Mesenteric fat pad (tissue), 1 donor: ENCODE results near the gene ANKRD44. TPM values are rescaled to one million over a fixed set of nuclear protein-coding genes. Genes with fewer than 3 reads are reported as not detected.

Experiments
- DNase-seq: peaks from one replicate; pipeline ENCODE4 v3.0.0-alpha.2; 2020; ENCODE audit warnings: low spot score
- total RNA-seq: library from RNA; stranded (reverse); fragmentation: NEBNext Ultra II Directional; extraction: Animal tissue kit (Norgen Biotek cat#: 25700); gene quantifications from one replicate; pipeline ENCODE4 v1.2.1, GENCODE V29; 2021
- donor health status: DM: yes; HTN: yes; CAD: no.

Gene ANKRD44
- total RNA-seq, 1 donor from 2014 or later = 26.0 TPM

GRCh38 chr2:197152451-197153228 lies 157.9 kb downstream of the ANKRD44 start:
- no peak for DNase-seq

DNA sequence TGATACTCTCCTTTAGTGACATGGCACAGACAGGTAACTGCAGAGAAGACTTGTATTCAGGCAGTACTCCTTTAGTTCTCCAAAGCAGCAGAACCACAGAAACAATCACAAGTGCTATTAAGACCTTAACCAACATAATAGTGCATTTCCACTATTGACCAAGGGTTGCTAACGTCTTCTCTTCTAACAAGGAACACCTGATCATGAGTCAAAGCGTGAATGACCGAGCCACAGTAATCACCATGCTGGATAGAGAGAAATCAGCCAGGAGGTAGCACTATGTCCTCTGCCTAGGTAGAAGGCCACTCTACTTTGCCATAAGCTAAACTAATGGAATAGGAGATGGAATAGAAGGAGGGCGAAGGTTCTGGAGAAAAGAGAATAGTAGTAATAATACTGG lies 161.0 kb downstream of the ANKRD44 start:
- DNase-seq = no peak

GRCh38 chr2:197148401-197148800 lies 162.2 kb downstream of the ANKRD44 start:
- DNase-seq = no peak

DNA sequence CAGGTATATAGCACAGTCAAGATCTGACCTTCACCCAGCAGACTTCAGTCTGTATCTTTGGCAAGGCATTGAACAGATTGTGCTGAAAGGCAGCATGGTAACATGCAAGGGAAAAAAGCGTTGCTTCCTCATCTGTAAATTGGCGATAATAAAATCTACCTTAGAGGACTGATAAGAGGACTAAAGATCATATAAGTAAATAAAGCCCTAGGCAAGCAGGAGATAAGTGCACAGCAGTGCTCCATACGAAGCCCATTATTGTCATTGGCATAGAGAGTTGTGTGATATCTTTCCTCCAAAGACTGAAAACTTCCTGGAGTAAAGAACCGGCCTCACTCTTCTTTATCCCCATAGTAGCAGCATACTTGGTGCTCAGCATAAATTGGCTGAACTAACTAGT lies 162.6 kb downstream of the ANKRD44 start:
- no peak for DNase-seq

- DNase-seq = no peak
These were observed 163.6 kb downstream of the ANKRD44 start for GRCh38 chr2:197146995-197147394.

GRCh38 chr2:197145471-197146056 lies 165.0 kb downstream of the ANKRD44 start:
- DNase-seq = no peak

DNA sequence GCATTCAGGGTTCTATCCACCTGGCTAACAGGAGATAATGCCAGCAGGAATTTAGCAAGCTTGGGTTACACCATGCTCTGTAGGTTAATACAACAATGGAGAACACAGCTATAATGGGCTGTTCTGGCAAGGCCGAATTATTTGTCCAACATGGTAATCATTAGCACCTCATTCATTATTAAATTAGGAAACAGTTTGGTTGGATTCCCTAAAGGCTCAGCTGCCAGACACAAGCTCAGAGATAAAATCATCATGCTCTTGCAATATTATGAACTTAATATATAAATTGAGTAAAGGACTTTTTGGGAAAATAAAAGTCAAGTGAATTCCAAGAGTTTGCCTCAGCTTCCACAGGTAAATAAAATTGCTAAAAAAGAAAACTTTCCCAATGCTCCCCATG lies 166.4 kb downstream of the ANKRD44 start:
- no peak for DNase-seq

DNA sequence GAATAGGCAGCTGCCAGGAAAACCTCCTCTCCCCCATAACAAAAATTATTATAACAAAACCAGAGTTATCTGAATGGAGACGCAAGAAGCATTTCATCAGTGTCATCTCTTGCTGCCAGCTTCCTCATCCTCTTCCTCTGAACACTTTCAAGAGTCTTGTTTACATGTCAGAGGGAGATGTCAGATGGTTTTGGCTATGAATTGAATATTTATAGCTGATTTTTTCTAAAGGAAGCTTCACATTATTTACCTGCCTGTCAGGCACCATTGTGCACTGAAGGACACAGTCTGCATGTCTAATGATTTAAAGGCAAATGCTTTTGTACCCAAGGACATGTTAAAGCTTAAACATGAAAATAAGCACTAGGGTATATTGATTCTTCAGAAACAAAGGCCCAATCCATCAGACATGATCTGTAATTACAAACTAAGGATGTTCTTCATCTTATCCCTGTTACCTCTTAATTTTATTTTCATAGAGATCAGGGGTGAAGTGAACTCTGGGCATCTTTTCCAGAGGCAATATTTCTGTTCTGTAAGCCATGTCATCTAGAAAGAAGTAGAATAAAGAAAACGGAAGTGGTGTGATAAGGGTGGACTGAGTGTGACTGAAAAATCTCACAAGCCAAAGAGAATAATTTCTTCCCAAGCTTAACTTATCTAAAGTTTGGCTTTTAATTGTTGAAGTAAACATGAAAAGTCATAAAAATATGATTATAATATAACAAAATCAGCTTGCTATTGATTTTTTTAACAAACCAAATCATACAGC lies 168.7 kb downstream of the ANKRD44 start:
- no peak for DNase-seq

DNA sequence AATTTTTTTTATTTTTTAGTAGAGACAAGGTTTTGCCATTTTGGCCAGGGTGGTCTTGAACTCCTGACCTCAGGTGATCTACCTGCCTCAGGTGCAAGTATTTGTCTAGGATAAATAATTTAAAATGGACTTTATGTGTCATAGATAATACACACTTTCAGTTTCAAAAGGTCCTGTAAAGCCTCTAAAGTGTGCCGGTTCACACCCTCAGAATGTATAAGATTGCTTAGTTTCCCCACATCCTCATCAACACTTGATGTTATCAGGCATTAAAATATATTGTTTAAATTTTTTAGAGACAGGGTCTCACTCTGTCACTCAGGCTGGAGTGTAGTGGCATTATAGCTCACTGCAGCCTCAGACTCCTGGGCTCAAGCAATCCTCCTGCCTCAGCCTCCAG lies 170.5 kb downstream of the ANKRD44 start:
- no peak for DNase-seq

GRCh38 chr2:197138506-197138905 lies 172.1 kb downstream of the ANKRD44 start:
- no peak for DNase-seq

DNA sequence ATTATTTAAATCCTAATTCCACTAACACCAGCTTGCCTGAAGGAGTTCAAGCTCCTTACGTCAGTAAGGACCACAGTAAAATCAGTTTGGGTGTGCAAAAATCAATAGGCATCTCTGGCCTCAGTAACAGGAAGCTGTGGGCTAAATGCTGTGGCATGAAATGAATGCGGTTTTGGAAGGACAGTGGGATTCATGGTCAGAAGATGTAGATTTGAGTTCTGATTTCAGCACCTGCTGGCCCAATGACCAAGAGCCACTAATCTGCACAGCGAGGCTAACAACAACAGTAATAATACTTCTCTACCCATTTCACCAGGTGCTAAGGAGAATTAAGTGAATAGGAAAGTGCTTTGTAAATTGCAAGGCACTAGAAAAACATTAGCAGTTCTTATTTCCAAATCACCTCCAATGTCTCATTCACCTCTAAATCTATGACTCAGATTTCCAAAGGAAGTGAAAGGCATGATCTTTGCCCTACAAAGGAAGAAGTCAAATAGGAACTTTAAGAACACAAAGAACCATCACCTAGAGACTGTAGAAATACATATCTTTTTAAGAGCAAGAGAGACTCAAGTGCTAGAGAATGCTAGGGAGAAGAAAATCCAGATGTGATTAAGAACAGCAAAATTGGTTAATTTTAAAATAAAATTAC lies 172.6 kb downstream of the ANKRD44 start:
- no peak for DNase-seq

DNA sequence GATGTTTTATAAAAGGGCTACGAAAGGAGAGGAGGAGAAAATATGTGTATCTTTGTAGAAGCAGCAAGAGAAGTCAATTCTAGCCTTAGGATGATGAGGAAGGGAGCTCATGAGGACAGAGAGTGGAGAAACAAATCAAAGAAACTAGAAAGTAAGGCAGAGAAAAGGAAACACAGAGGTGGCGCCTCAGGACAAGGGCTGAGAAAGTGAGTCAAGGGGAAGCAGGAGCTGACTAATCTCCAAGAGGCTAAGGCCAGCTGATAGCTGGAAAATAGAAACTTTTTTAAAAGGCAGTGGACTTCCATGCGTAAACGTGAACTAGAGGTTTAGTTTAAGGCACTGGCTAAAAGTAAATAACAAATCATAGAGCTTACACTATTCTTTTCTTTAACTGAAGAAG lies 173.3 kb downstream of the ANKRD44 start:
- DNase-seq = no peak

GRCh38 chr2:197136452-197136851 lies 174.1 kb downstream of the ANKRD44 start:
- DNase-seq = no peak

GRCh38 chr2:197135806-197136205 lies 174.8 kb downstream of the ANKRD44 start:
- DNase-seq = no peak

DNA sequence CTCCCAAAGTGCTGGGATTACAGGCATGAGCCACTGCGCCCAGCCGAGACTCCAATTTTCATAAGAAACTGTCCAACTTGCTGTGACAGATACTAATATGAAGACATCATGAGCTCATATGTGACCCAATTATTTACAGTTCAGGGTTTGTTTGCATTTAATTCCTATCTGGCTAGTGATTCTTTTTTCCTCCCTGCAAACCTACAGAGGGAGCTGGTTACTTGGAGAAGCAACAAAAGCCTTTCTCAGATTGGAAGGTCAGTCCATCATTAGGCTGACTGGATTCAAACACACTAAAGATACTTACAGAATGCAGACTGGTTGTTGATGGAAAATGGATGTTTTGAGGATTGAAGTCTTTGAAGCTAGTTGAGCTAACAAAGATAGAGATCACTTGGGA lies 176.4 kb downstream of the ANKRD44 start:
- DNase-seq = no peak

DNA sequence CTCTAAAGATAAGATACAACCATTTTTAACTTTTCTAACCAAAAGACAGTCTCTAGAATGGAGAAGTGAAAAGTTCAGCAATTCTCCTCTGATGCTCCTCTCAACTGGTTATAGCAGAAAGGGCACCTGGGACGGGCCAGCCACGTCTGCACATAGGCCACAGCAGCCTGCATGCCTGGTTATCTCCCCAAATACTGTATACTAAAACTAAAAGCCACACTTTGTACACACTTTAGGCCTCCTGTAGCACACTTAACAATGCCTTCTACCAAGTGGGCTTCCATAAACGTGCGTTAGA lies 179.1 kb downstream of the ANKRD44 start:
- DNase-seq = no peak

DNA sequence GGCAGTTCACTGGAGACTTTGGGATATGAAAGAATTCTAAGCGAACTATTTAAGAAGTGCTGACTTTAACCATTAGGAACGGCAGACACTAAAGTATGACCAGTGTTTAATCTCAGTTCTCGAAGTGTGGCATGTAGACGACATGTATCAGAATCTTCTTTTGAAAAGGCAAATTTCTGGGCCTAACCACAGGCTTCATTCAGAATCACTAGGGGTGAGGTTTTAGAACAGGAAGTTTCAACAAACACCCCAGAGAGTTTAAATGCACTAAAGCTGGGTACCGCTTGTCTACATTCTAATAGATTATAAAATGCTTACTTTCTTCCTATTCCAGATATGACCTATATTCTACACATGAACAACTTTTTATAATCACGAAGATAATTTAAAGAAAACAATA lies 180.3 kb downstream of the ANKRD44 start:
- no peak for DNase-seq

GRCh38 chr2:197128897-197129296 lies 181.7 kb downstream of the ANKRD44 start:
- DNase-seq = no peak

DNA sequence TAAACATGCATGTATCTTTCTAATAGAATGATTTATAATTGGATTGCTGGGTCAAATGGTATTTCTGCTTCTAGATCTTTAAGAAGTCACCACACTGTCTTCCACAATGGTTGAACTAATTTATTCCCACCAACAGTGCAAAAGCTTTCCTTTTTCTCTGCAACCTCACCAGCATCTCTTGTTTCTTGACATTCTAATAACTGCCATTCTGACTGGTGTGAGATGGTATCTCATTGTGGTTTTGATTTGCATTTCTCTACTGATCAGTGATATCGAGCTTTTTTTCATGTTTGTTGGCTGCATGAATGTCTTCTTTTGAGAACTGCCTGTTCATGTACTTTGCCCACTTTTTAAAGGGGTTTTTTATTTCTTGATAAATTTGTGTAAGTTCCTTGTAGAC lies 182.5 kb downstream of the ANKRD44 start:
- DNase-seq = no peak

DNA sequence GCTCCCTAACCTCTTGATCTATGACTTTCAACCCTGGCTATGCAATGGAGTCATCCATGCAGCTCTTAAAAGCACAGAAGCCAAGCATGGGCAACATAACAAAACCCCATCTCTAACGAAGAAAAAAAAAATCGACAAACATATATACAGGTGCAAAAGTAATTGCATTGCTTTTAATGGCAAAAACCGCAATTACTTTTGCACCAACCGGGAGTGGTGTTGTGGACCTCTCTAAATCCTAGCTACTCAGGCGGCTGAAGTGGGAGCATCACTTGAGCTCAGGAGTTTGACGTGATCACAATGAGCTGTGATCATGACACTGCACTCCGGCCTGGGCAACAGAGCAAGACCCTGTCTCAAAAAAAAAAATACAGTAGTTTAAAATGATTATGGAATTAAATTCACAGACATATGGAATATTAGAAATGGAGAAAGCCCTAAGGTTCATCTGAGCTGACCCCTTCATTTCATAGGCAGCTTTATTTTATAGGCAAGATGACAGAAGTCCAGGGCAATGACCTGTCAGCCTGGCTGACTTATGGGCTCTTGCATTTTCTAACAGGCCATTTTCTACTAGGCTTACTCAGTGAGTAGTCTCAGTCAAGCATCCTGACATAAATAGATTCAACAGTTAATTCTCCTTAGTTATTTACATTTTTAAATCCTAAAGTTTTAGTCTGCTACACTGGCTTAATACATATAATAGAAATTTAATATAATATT lies 183.8 kb downstream of the ANKRD44 start:
- no peak for DNase-seq

DNA sequence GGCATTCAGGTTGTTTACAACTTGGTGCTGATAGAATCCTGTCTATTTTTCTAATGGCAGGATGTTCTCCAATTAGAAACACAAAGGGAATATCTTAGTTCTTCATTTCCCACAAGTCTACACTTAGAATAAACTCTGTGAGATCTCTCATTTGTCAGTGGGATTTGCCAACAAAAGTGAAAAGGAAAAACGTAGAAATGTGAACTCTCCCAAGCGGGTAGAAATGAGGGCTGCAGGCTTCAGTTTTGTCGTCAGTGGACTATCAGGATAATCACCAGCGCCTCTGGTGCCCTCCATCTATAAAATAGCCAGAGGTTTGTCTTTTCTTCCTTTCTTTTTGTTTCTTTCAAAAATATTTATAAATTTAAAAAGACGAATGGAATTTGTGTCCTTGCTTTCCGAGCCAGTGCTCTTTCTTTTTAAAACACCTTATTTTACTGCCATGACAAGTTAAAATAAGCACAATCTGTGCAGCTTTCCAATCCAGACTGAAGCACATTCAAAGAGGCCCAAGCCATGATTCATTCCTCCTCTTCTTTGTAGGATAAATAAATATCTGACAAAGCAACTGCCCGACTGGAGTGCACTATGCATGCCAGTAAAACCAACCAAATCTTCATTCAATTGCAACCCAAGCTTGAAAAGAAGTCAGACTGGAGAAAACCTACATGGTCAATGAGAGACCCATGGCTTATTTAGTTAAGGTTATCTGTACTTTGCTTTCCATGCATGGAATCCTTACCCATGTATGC lies 185.8 kb downstream of the ANKRD44 start:
- no peak for DNase-seq
